WTC11 (cell line): Measurements from ENCODE around the gene TUBD1. TPM values are rescaled to one million over a fixed set of nuclear protein-coding genes. Genes with fewer than 3 reads are reported as not detected.

Experiments used
- ATAC-seq: fragments of 200-7000 bp; cut with Tn5 transposase; 2 replicates; pipeline ENCODE4 v1.10.0; 2021; ENCODE audit warnings: mild to moderate bottlenecking, moderate library complexity
- CTCF ChIA-PET: fragments of 300-600 bp; sonication (Branson Sonifier 250); formaldehyde crosslinking; loops from one replicate; lab custom pipeline; 2021; ENCODE audit warnings: antibody characterized with exemption; lab: Charles Lee
- POLR2A ChIA-PET: fragments of 350-600 bp; sonication (Branson Sonifier 250); formaldehyde crosslinking; loops from one replicate; lab custom pipeline; 2021; ENCODE audit warnings: antibody characterized with exemption; lab: Charles Lee
- DNase-seq: peaks from one replicate; pipeline ENCODE4 v3.0.0; 2021; ENCODE audit warnings: low spot score
- H3K27ac Mint-ChIP-seq: 2 replicates; pipeline ENCODE4 v1.8.0; 2021; ENCODE audit warnings: mixed read lengths
- H3K27me3 Mint-ChIP-seq: 2 replicates; pipeline ENCODE4 v1.8.0; 2021; ENCODE audit warnings: low read depth, mild to moderate bottlenecking, moderate library complexity, mixed read lengths
- H3K36me3 Mint-ChIP-seq: 2 replicates; pipeline ENCODE4 v1.8.0; 2021; ENCODE audit warnings: mixed read lengths
- H3K4me1 Mint-ChIP-seq: 2 replicates; pipeline ENCODE4 v1.8.0; 2022; ENCODE audit warnings: mixed read lengths
- H3K4me3 Mint-ChIP-seq: 2 replicates; pipeline ENCODE4 v1.8.0; 2021; ENCODE audit warnings: mild to moderate bottlenecking, moderate library complexity, mixed read lengths
- H3K9me3 Mint-ChIP-seq: 2 replicates; pipeline ENCODE4 v1.8.0; 2021; ENCODE audit warnings: mixed read lengths
- AFF4 ChIP-seq: sonication (generic); formaldehyde crosslinking; IDR thresholded peaks from 2 replicates; pipeline ENCODE4 v1.8.1; 2023; ENCODE audit warnings: mild to moderate bottlenecking, missing genetic modification reagents, borderline replicate concordance
- E2F1 ChIP-seq: sonication (generic); formaldehyde crosslinking; IDR thresholded peaks from 2 replicates; pipeline ENCODE4 v1.8.0; 2022; ENCODE audit warnings: mild to moderate bottlenecking, missing genetic modification reagents
- ETV6 ChIP-seq: sonication (generic); formaldehyde crosslinking; IDR thresholded peaks from 2 replicates; pipeline ENCODE4 v1.8.1; 2022; ENCODE audit warnings: mild to moderate bottlenecking, missing genetic modification reagents
- FOXP1 ChIP-seq: sonication (generic); formaldehyde crosslinking; IDR thresholded peaks from 2 replicates; pipeline ENCODE4 v1.8.0; 2022; ENCODE audit warnings: missing genetic modification reagents, mild to moderate bottlenecking, moderate library complexity, borderline replicate concordance
- HMGA2 ChIP-seq: fragments of 250-450 bp; sonication (Bioruptor Pico); IDR thresholded peaks from 2 replicates; pipeline ENCODE4 v1.4.0; 2021; ENCODE audit warnings: mild to moderate bottlenecking, moderate library complexity
- IRF2 ChIP-seq: sonication (generic); formaldehyde crosslinking; IDR thresholded peaks from 2 replicates; pipeline ENCODE4 v1.8.0; 2022; ENCODE audit warnings: low read depth, missing genetic modification reagents, borderline replicate concordance
- NR2C2 ChIP-seq: sonication (generic); formaldehyde crosslinking; IDR thresholded peaks from 2 replicates; pipeline ENCODE4 v1.8.0; 2022; ENCODE audit warnings: mild to moderate bottlenecking, missing genetic modification reagents
- PREB ChIP-seq: sonication (generic); formaldehyde crosslinking; IDR thresholded peaks from 2 replicates; pipeline ENCODE4 v1.8.1; 2022; ENCODE audit warnings: mild to moderate bottlenecking, missing genetic modification reagents, moderate library complexity, borderline replicate concordance
- SMAD3 ChIP-seq: sonication (generic); formaldehyde crosslinking; IDR thresholded peaks from 2 replicates; pipeline ENCODE4 v1.8.0; 2022; ENCODE audit warnings: missing genetic modification reagents, mild to moderate bottlenecking, borderline replicate concordance
- TP53 ChIP-seq: sonication (generic); formaldehyde crosslinking; IDR thresholded peaks from 2 replicates; pipeline ENCODE4 v1.8.1; 2023; ENCODE audit warnings: mild to moderate bottlenecking, missing genetic modification reagents
- USF2 ChIP-seq: sonication (generic); formaldehyde crosslinking; IDR thresholded peaks from 2 replicates; pipeline ENCODE4 v1.8.1; 2023; ENCODE audit warnings: mild to moderate bottlenecking, missing genetic modification reagents, moderate library complexity
- ZNF281 ChIP-seq: sonication (generic); formaldehyde crosslinking; IDR thresholded peaks from 2 replicates; pipeline ENCODE4 v1.8.0; 2023; ENCODE audit warnings: mild to moderate bottlenecking, missing genetic modification reagents
- ZNF423 ChIP-seq: fragments of 250-450 bp; sonication (Bioruptor Pico); IDR thresholded peaks from 2 replicates; pipeline ENCODE4 v2.1.2; 2022; ENCODE audit warnings: mild to moderate bottlenecking, moderate library complexity
- ZNF425 ChIP-seq: fragments of 250-450 bp; sonication (Bioruptor Pico); conservative IDR thresholded peaks from 2 replicates; pipeline ENCODE4 v1.9.0; 2021; ENCODE audit warnings: mild to moderate bottlenecking
- ZNF512 ChIP-seq: sonication (generic); formaldehyde crosslinking; IDR thresholded peaks from 2 replicates; pipeline ENCODE4 v1.8.1; 2022; ENCODE audit warnings: missing genetic modification reagents, borderline replicate concordance
- ZNF671 ChIP-seq: fragments of 250-450 bp; sonication (Bioruptor Pico); IDR thresholded peaks from 2 replicates; pipeline ENCODE4 v1.8.0; 2021; ENCODE audit warnings: mild to moderate bottlenecking
- total RNA-seq: library from RNA; stranded (reverse); gene quantifications from 3 replicates; pipeline ENCODE4 v1.2.3, GENCODE V29; 2021

TUBD1 gene
- total RNA-seq, 1 experiment from 2014 or later = 12.0 TPM

- TF ChIP-seq ZNF423 (CRISPR knock-in tag) = no peak
- no peak for TF ChIP-seq SMAD3 (CRISPR knock-in tag)
- TF ChIP-seq ZNF671 = no peak
- TF ChIP-seq USF2 (CRISPR knock-in tag) = no peak
- no peak for TF ChIP-seq ZNF281 (CRISPR knock-in tag)
These were observed 55.3 kb downstream of the TUBD1 start (continued) for GRCh38 chr17:59837308-59838051.

- H3K27me3 Mint-ChIP-seq = no peaks in the 10 kb centered on the region
- no peak for ATAC-seq
- DNase-seq = no peak
These were observed 59.8 kb downstream of the TUBD1 start for GRCh38 chr17:59832883-59833379.

More at GRCh38 chr17:59832883-59833379, 59.8 kb downstream of the TUBD1 start:
- POLR2A ChIA-PET = no interaction called here
- Mint-ChIP-seq H3K4me3 (no peak overlapping the region), H3K36me3 (peaks cover 2% of the 10 kb centered on the region; the same call in 1 of the 2 replicates), H3K4me1 (peaks cover 43% of the 10 kb centered on the region), H3K9me3 (no peaks in the 10 kb centered on the region)
- CTCF ChIA-PET = interaction anchor here (0.7 to 1.3 kb wide), 2 partner anchors 7 to 20 kb away, joined by 3 to 6 read pairs; no protein-coding TSS in a partner anchor
- TF ChIP-seq PREB (CRISPR knock-in tag) = no peak
- no peak for TF ChIP-seq TP53 (CRISPR knock-in tag)
- TF ChIP-seq NR2C2 (CRISPR knock-in tag) = no peak
- TF ChIP-seq ETV6 (CRISPR knock-in tag) = no peak
- TF ChIP-seq E2F1 (CRISPR knock-in tag) = no peak
- no peak for TF ChIP-seq FOXP1 (CRISPR knock-in tag)
- TF ChIP-seq AFF4 (CRISPR knock-in tag) = no peak
- no peak for TF ChIP-seq ZNF512 (CRISPR knock-in tag)
- TF ChIP-seq IRF2 (CRISPR knock-in tag) = no peak
- no peak for TF ChIP-seq SMAD3 (CRISPR knock-in tag)
- no peak for TF ChIP-seq HMGA2
- no peak for TF ChIP-seq ZNF425
- TF ChIP-seq, all 79 proteins: peak for 0
- peak overlapping the region; percentile 69 for H3K27ac Mint-ChIP-seq
